K562 (cell line): ENCODE measurements around the gene DCHS2. TPM values are rescaled to one million over a fixed set of nuclear protein-coding genes. Genes with fewer than 3 reads are reported as not detected.

ENCODE experiments used
- ATAC-seq: fragments of 200-7000 bp; cut with Tn5 transposase; 3 replicates; pipeline ENCODE4 v1.9.1; 2020; ENCODE audit warnings: moderate library complexity
- BruUV-seq: library from RNA; stranded (reverse); fragments of 400-500 nt; replicated peaks from 2 replicates; lab custom pipeline; 2021; lab: Mats Ljungman, UMichigan
- CTCF ChIA-PET: fragments of 300-600 bp; formaldehyde crosslinking; extraction: SDS; loops from one replicate; lab custom pipeline; 2021; ENCODE audit warnings: low intra/inter-chr PET ratio; lab: Yijun Ruan, JAX
- POLR2A ChIA-PET: fragments of 300-600, 350-650 bp; sonication (Branson Sonifier 250); formaldehyde crosslinking; extraction: SDS; loops from one replicate; lab custom pipeline; 2021; ENCODE audit warnings: antibody characterized with exemption, inconsistent platforms; lab: Yijun Ruan, JAX
- DNase-seq, 4 experiments: peaks; one replicate each; pipeline versions ENCODE4 v3.0.0 to v3.0.0-alpha.2; 2011 to 2018; ENCODE audit warnings: low spot score in 3 of 4, mixed read lengths in 3 of 4; ENCODE audit errors: extremely low read depth in 1 of 4
- FAIRE-seq: peaks from 2 replicates; lab custom pipeline; 2011; peaks lifted over from hg19 to GRCh38; lab: Jason Lieb, UNC
- H2AFZ ChIP-seq: 2 replicates; pipeline ENCODE4 v1.6.0; 2011; ENCODE audit warnings: low read depth, low read length, control low read depth, inconsistent platforms
- H3K27ac ChIP-seq: fragments of 200-600 bp; 3 replicates; pipeline ENCODE4 v1.8.0; 2011; ENCODE audit warnings: low read depth, mild to moderate bottlenecking, control low read depth, inconsistent platforms, low read length, moderate library complexity, mixed read lengths; ENCODE audit errors: extremely low read depth
- H3K27me3 ChIP-seq, 2 experiments: fragments of 300-600 bp in 1 of 2; 2 replicates in 1 of 2; 3 replicates in 1 of 2; pipeline versions ENCODE4 v1.6.0 to v1.8.0; 2011; ENCODE audit warnings: inconsistent platforms in 2 of 2, low read length in 2 of 2, mild to moderate bottlenecking in 1 of 2, mixed read lengths in 1 of 2, moderate library complexity in 1 of 2; ENCODE audit not compliant: control insufficient read depth in 2 of 2, insufficient read depth in 2 of 2
- H3K36me3 ChIP-seq: fragments of 300-600 bp; 3 replicates; pipeline ENCODE4 v1.8.0; 2011; ENCODE audit warnings: mild to moderate bottlenecking, low read length, inconsistent platforms; ENCODE audit not compliant: control insufficient read depth, insufficient read depth
- H3K4me1 ChIP-seq, 2 experiments: fragments of 200-600 bp in 1 of 2; replicated peaks in 1 of 2; 2 replicates in 1 of 2; 3 replicates in 1 of 2; pipeline versions ENCODE4 v1.5.1 to v1.8.0; 2011; ENCODE audit warnings: inconsistent platforms in 2 of 2, low read length in 2 of 2, mild to moderate bottlenecking in 1 of 2, mixed read lengths in 1 of 2, moderate library complexity in 1 of 2; ENCODE audit not compliant: control insufficient read depth in 2 of 2, insufficient read depth in 2 of 2
- H3K4me2 ChIP-seq: 2 replicates; pipeline ENCODE4 v1.6.1; 2011; ENCODE audit warnings: low read length, control low read depth, inconsistent platforms, mixed read lengths; ENCODE audit not compliant: insufficient read depth
- H3K4me3 ChIP-seq: fragments of 200-600 bp; sonication (generic), shearing (Covaris generic); 2 replicates; pipeline ENCODE4 v1.5.1; 2016; ENCODE audit warnings: control low read depth, inconsistent platforms
- H3K79me2 ChIP-seq: fragments of 200-600 bp; 3 replicates; pipeline ENCODE4 v1.8.0; 2011; ENCODE audit warnings: low read length, inconsistent platforms; ENCODE audit not compliant: control insufficient read depth, insufficient read depth
- H3K9ac ChIP-seq, 2 experiments: 2 replicates each; pipeline versions ENCODE4 v1.6.0 to v1.6.1; 2011; ENCODE audit warnings: low read depth in 2 of 2, low read length in 2 of 2, control low read depth in 1 of 2, inconsistent platforms in 1 of 2, mild to moderate bottlenecking in 1 of 2, mixed read lengths in 1 of 2; ENCODE audit not compliant: insufficient read depth in 1 of 2
- H3K9me1 ChIP-seq: one replicate; pipeline ENCODE4 v1.6.0; 2011; ENCODE audit warnings: inconsistent platforms, mild to moderate bottlenecking, low read length, moderate library complexity; ENCODE audit not compliant: control insufficient read depth, insufficient read depth
- H3K9me3 ChIP-seq: replicated peaks from 2 replicates; pipeline ENCODE4 v1.5.1; 2011; ENCODE audit warnings: low read depth, low read length, inconsistent platforms; ENCODE audit not compliant: control insufficient read depth, insufficient read depth
- H4K20me1 ChIP-seq: replicated peaks from 2 replicates; pipeline ENCODE4 v1.6.1; 2011; ENCODE audit warnings: low read length, inconsistent platforms, mixed read lengths; ENCODE audit not compliant: control insufficient read depth, insufficient read depth
- E2F4 ChIP-seq: sonication (generic); formaldehyde crosslinking; IDR thresholded peaks from 2 replicates; pipeline ENCODE4 v1.8.0; 2022; ENCODE audit warnings: mild to moderate bottlenecking, low read depth, missing genetic modification reagents
- FOS ChIP-seq: IDR thresholded peaks from 3 replicates; pipeline ENCODE4 v1.6.1; 2011; ENCODE audit not compliant: insufficient read length; ENCODE audit errors: extremely low read depth
- FOXP1 ChIP-seq: sonication (generic); formaldehyde crosslinking; IDR thresholded peaks from 2 replicates; pipeline ENCODE4 v1.8.0; 2022; ENCODE audit warnings: mild to moderate bottlenecking, missing genetic modification reagents
- MAFK ChIP-seq: IDR thresholded peaks from 2 replicates; pipeline ENCODE4 v1.6.1; 2011; ENCODE audit warnings: low read length, improper control_type of control experiment
- NFRKB ChIP-seq: fragments of 450-650 bp; IDR thresholded peaks from 2 replicates; pipeline ENCODE4 v1.6.1; 2016; ENCODE audit warnings: low read depth
- SMARCE1 ChIP-seq: fragments of 450-650 bp; IDR thresholded peaks from 2 replicates; pipeline ENCODE4 v1.7.1; 2016; ENCODE audit warnings: mild to moderate bottlenecking
- THRAP3 ChIP-seq: fragments of 450-650 bp; IDR thresholded peaks from 2 replicates; pipeline ENCODE4 v1.6.1; 2016; ENCODE audit warnings: mild to moderate bottlenecking, inconsistent platforms, borderline replicate concordance
- ZFP36 ChIP-seq: fragments of 150-350 bp; IDR thresholded peaks from 2 replicates; pipeline ENCODE4 v1.6.1; 2018; ENCODE audit warnings: low read length, low read depth; ENCODE audit not compliant: partially characterized antibody
- ZNF146 ChIP-seq: IDR thresholded peaks from one replicate; pipeline ENCODE4 v1.6.1; 2018; ENCODE audit warnings: missing compliant biosample characterization; ENCODE audit not compliant: unreplicated experiment
- ZNF253 ChIP-seq: fragments of 250-450 bp; sonication (Bioruptor Pico); conservative IDR thresholded peaks from 2 replicates; pipeline ENCODE4 v1.6.1; 2021; ENCODE audit warnings: mild to moderate bottlenecking
- ZNF316 ChIP-seq: fragments of 450-650 bp; IDR thresholded peaks from 2 replicates; pipeline ENCODE4 v1.6.1; 2016
- WGBS: fragments of 100-300 bp; shearing (Covaris generic); methylation state at CpG from one replicate; pipeline ENCODE4 v1.1.6; 2016; ENCODE audit warnings: low coverage, mixed read lengths; ENCODE audit not compliant: insufficient coverage; ENCODE audit errors: missing lambda C conversion rate; 5-methylcytosine and 5-hydroxymethylcytosine counted together
- in situ Hi-C: fragments of 300-500 bp; cut with MboI; formaldehyde crosslinking; loops from 4 replicates; pipeline ENCODE4 v1.15.0; 2018; ENCODE audit warnings: inconsistent platforms, mixed read lengths
- intact Hi-C: fragments of 100-400 bp; cut with micrococcal nuclease; formaldehyde crosslinking; loops from 2 replicates; pipeline ENCODE4 v1.14.2; 2022
- polyA plus RNA-seq, 8 experiments: library from polyadenylated mRNA; depleted of rRNA in 4 of 8; stranded (reverse) in 5 of 8; unstranded in 3 of 8; fragments of >200 nt; fragmentation: Nextera tagmentation in 2 of 8; fragmentation: Illumina TruSeq in 1 of 8; extraction: Ambion mirVana in 2 of 8; extraction: Trizol in 1 of 8; gene quantifications; 2 replicates each; pipeline versions ENCODE4 v1.2.1 to v1.2.3, GENCODE V29; 2011 to 2014; ENCODE audit warnings: inconsistent platforms in 1 of 8, missing spikeins in 1 of 8
- total RNA-seq, 7 experiments: library from RNA; depleted of rRNA in 6 of 7; stranded (reverse); fragments of >200 nt in 6 of 7; fragmentation: Illumina TruSeq in 2 of 7; extraction: Trizol in 2 of 7; gene quantifications; 2 replicates each; pipeline versions ENCODE4 v1.2.1 to v1.2.3, GENCODE V29; 2011 to 2021; ENCODE audit warnings: low replicate concordance in 1 of 7

The DCHS2 gene
- total and polyA plus RNA-seq, 9 of the 15 experiments (the other 6 are each of a cell fraction or from before 2014, with no cell fraction given), result 0.49 to 7.1 (median 5.3) TPM

GRCh38 chr4:154454710-154455109 is 36.9 kb downstream of the DCHS2 start (continued):
- 0 out of 2 replicates have a peak, but pooled peaks have one; percentile 16 for TF ChIP-seq NFRKB
- TF ChIP-seq ZNF316, result 0 out of 2 replicates have a peak, but pooled peaks have one; percentile 47
- TF ChIP-seq E2F4 (CRISPR knock-in tag), result no peak
- no peak for TF ChIP-seq FOS
- 0 out of 2 replicates have a peak, but pooled peaks have one; percentile 13 for TF ChIP-seq MAFK
- TF ChIP-seq ZNF253 (CRISPR knock-in tag), result no peak
- TF ChIP-seq ZNF146 (CRISPR knock-in tag), result no peak
- TF ChIP-seq FOXP1 (CRISPR knock-in tag), result no peak
- TF ChIP-seq, all 486 proteins: peak for 7

GRCh38 chr4:154452798-154453346 is 38.7 kb downstream of the DCHS2 start:
- 48% methylated on average over 5 of the region's 5 CpGs for WGBS
- no peak overlapping the region for H3K27ac ChIP-seq
- ChIA-PET POLR2A (no interaction called here), CTCF (no interaction called here)
- peak overlapping the region in 1 of 2 experiments; percentile 11; a peak in 2 of 4 replicates for H3K9ac ChIP-seq
- ATAC-seq (no peak), FAIRE-seq (no peak), DNase-seq (no peak)
- no TSS peak for BruUV-seq
- H3K4me3 ChIP-seq, result no peak overlapping the region
- H3K27me3 ChIP-seq, result no peaks in the 10 kb centered on the region
- 0 out of 2 replicates have a peak overlapping the region, but pooled peaks have one; percentile 9 for H3K4me2 ChIP-seq
- H3K4me1 ChIP-seq, result peaks cover 3 to 38% of the 10 kb centered on the region in 2 experiments; a peak in 3 of 5 replicates
- in situ Hi-C loops (no loop called here), intact Hi-C loops (no loop called here)
- H3K36me3 ChIP-seq, result no peaks in the 10 kb centered on the region; the same call in 1 of the 3 replicates
- peaks cover 47% of the 10 kb centered on the region for H3K79me2 ChIP-seq
- no peak for TF ChIP-seq THRAP3
- no peak for TF ChIP-seq SMARCE1
- TF ChIP-seq ZFP36, result no peak
- no peaks in the 10 kb centered on the region for H3K9me3 ChIP-seq
- no peaks in the 10 kb centered on the region for H3K9me1 ChIP-seq
- H2AFZ ChIP-seq, result peak overlapping the region; percentile 48
- no peaks in the 10 kb centered on the region for H4K20me1 ChIP-seq
